ENCODE measurements around the gene SDK1.
"Not testable (repeated sequence)": the region's sequence is repeated elsewhere in the genome, so short reads cannot be mapped to it uniquely, and the experiment has no call there.

The SDK1 gene

GRCh38 chr7:4241791-4242190, 940.7 kb downstream of the SDK1 start:
- DNase-seq = no peak

DNA sequence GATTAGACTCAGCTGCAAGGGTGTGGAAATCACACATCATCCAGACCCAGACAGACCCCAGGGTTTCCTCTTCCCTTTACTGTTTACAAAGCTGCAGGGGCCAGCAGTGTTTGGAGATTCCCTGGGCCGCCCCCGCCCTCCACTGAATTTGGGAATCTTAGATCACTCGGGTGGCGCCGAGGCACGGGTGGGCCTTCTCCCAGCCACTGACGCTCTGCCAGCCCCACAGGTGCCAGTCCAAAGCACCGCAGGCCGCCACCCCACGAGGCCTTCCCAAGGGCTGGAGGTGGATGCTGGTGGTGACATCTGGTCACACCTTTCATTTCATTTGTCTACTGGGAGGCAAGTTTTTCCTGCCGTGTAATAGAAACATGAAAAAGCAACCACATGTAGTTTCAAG, 941.7 kb downstream of the SDK1 start:
- DNase-seq = no peak

DNA sequence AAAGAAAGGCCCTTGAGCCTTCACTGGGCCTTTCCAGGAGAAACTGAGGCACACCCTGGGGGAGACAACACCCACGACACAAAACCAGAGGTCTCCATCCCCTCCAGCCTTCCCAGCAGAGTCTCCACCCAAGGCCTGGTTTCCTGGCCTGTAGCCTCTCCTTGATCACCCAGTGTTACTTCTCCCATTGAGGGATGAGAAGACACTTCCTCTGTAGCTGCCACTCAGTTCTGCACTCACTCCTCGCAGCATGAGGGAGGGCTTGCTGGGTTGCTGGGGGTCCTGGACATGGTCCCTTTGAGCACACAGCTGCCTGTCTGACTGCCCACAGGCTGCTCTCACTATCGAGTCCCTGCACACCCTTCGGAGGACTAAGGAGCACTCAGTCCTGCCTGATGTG, 943.0 kb downstream of the SDK1 start:
- no peak for DNase-seq

GRCh38 chr7:4244635-4245034, 943.6 kb downstream of the SDK1 start:
- no peak for DNase-seq

- DNase-seq = no peak
These were observed 944.2 kb downstream of the SDK1 start for GRCh38 chr7:4245135-4245865.

- no peak for DNase-seq
These were observed 944.9 kb downstream of the SDK1 start for GRCh38 chr7:4245866-4246470.

GRCh38 chr7:4246536-4246935, 945.5 kb downstream of the SDK1 start:
- DNase-seq = no peak

GRCh38 chr7:4247106-4247876, 946.2 kb downstream of the SDK1 start:
- DNase-seq = no peak

GRCh38 chr7:4248295-4248694, 947.2 kb downstream of the SDK1 start:
- DNase-seq = no peak

- DNase-seq = no peak
These were observed 948.2 kb downstream of the SDK1 start for GRCh38 chr7:4249241-4249640.

- DNase-seq = no peak
These were observed 954.3 kb downstream of the SDK1 start for GRCh38 chr7:4255336-4255735.

- no peak for DNase-seq
These were observed 955.2 kb downstream of the SDK1 start for GRCh38 chr7:4256286-4256685.

DNA sequence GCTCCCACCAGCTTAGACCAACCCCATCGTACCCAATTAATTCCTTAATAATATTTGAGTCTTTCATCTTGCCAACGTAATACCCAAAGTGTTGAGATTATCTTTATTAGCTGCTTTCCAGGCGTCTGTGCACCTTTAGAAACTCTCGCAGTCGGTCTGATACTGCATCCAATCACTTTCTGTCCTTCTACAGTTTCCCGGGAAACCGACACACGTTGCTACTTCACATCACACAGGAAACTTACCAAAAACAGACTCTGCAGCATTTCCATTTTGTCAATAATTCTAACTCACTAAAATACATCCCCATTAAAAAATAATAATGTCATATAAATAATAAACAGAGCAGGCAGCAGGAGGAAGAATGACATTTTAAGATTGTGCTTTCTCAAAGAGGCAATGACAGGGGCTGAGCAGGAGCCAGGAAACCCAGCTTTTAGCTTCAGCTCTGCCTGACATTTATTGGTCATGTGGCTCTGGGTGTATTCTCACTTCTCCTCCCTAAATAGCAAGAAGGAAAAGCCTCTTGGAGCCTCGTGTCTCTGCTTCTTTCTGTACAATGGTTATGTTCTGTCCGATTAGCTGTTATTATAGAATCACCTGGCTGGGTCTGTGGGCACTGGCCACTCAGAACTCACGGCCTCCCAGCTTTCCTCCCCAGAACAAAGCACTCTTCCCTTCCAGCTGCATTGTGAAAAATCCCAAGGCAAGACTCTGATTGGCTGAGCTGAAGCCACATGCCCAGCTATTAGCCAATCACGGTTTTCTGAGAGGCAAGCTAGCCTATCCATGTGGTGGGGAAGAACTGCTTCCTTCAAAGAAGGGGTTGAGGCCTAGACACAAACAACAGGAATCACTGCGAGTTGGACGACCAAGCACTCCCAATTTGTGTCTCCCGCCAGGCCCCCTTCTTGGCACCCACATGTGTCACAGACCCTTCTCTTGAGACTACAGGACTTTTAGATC, 956.4 kb downstream of the SDK1 start:
- no peak for DNase-seq

DNA sequence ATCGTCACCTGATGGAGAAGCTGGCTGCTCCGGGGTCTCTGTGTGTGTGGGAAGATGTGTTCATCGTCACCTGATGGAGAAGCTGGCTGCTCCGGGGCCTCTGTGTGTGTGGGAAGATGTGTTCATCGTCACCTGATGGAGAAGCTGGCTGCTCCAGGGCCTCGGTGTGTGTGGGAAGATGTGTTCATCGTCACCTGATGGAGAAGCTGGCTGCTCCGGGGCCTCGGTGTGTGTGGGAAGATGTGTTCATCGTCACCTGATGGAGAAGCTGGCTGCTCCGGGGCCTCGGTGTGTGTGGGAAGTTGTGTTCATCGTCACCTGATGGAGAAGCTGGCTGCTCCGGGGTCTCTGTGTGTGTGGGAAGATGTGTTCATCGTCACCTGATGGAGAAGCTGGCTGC, 959.1 kb downstream of the SDK1 start:
- not testable (repeated sequence) for DNase-seq

GRCh38 chr7:4260867-4261600, 960.0 kb downstream of the SDK1 start:
- DNase-seq = no peak

DNA sequence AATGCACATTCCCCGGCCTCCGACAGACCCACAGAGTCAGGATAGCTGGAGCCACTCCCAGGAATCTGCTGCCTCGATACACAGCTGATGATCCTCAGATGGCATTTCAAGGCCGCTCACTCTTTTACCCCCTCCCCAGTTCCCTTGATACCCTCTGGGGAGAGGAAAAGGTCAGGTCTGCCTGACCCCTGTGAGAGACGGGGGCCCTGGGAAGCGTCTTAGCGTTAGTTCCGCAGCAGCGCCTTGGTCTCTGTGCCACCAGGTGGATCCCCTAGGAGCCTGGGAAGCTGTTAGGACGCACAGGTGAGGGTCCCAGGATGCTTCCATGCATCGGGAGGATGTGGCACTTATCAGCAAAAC, 960.5 kb downstream of the SDK1 start:
- no peak for DNase-seq

DNA sequence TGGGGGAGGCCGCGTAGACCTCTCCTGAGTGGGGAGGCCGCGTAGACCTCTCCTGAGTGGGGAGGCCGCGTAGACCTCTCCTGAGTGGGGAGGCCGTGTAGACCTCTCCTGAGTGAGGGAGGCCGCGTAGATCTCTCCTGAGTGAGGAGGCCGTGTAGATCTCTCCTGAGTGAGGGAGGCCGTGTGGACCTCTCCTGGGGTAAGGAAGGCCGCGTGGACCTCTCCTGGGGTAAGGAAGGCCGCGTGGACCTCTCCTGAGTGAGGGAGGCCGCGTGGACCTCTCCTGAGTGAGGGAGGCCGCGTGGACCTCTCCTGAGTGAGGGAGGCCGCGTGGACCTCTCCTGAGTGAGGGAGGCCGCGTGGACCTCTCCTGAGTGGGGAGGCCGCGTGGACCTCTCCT, 963.2 kb downstream of the SDK1 start:
- not testable (repeated sequence) for DNase-seq

GRCh38 chr7:4265066-4265465, 964.0 kb downstream of the SDK1 start:
- no peak for DNase-seq

DNA sequence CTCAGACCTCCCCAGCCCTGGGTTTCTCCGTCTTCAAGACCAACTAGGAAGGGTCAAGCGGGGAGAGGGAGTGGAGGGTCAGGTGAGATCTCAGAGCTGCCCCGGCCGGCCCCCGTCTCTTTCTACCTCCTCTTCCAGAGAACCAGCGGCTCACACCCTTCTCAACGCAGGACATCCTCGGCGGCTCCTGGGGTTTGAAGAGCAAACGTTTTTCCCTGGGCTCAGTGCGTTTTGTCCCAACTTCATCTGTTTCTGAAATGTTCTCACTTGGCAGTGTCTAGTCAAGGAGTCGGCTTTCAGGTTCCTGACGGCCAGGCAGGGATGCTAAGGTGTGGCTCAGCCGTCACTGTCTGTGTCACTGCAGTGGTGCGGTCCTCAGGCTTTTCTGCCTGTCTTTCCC, 964.6 kb downstream of the SDK1 start:
- no peak for DNase-seq

DNA sequence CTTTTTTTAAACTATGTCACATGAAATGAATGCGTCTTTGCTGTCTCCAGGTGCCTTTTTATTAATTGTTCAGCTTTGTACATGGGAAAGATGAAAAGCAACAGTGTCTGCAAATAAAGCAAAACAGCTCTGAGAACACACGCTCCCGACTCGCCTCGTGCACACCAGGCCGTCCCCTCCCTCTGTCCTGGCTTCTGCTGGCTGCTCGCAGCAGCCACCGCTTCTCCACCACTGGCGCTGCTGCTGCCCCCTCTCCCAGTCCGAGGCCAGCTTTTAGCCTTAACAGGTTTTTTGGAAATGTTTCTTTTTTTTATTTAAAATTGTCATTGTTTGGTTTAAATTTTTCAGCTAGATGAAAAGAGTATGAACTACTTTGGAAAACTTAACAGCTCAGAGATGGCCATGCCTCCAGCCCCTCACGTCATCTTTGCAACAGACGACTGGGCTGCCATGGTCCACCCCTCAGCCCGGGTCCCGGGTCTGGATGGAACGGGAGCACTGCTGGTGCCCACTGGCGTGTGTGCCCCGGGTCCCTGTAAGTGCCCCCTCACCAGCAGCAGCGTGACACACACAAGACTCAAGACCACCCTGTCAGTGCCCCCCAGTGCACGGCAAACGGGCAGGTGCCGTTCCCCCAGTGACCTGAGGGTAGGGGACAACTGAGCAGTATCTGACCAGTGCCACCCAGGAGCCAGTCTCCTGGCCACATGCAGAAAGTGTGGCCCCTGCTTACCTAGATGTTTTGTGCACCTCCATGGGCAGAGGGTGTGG, 965.4 kb downstream of the SDK1 start:
- DNase-seq = no peak

DNA sequence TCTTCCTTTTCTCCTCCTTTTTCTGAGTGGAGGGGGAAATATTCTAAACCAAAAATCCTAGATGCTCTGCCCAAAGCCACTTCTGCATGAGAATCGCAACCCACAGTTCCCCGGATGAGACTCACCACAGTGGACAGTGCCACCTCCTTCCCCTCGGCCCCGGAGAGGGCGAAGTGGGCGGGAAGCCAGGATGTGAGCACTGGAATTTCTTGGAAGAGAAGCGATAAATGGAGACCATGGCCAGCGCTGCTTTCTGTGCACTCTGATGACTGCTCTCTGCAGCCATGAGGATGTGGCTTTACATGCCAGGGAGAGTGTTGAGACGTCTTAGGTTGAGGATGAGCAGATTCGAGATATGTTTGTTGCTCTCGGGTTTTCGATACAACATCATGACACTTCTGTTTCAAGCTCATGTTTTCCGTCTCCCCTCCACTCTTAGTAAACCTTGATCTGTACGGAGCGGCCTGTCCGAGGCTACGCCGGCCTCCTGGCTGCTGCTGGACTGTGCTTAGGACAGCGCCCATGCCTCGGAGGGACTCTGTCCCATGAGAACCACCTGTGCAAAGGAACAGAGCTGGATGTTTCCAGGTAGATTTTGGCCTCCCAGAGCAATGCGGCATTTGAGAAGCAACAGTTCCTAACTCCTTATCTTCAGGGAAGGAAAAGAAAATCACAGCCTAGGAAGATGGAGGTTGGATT, 966.4 kb downstream of the SDK1 start:
- no peak for DNase-seq
